Right atrium auricular region (tissue), 2 donors: Measurements from ENCODE around the gene CCNK. TPM values are rescaled to one million over a fixed set of nuclear protein-coding genes. Genes with fewer than 3 reads are reported as not detected.

Source experiments
- DNase-seq: peaks from one replicate; pipeline ENCODE4 v3.0.0-alpha.2; 2019; ENCODE audit warnings: low spot score
- H3K27ac ChIP-seq, 2 donors: fragments of 200-600 bp; sonication (generic); 1 replicate in 1 of 2; 2 replicates in 1 of 2; pipeline ENCODE4 v1.5.1; 2016 to 2019
- H3K27me3 ChIP-seq, 2 donors: fragments of 200-600 bp; sonication (generic); one replicate each; pipeline versions ENCODE4 v1.5.1 to v1.6.0; 2017 to 2019
- H3K36me3 ChIP-seq: fragments of 200-600 bp; sonication (generic); one replicate; pipeline ENCODE4 v1.5.1; 2016
- H3K4me1 ChIP-seq, 2 donors: fragments of 200-600 bp; sonication (generic); one replicate each; pipeline versions ENCODE4 v1.5.1 to v1.6.0; 2017 to 2019
- H3K4me3 ChIP-seq, 2 donors: fragments of 200-600 bp; sonication (generic); 1 replicate in 1 of 2; 2 replicates in 1 of 2; pipeline ENCODE4 v1.5.1; 2017 to 2019; ENCODE audit warnings: mild to moderate bottlenecking in 1 of 2, moderate library complexity in 1 of 2
- H3K9me3 ChIP-seq, 2 donors: fragments of 200-600 bp; sonication (generic); one replicate each; pipeline ENCODE4 v1.5.1; 2019
- CTCF ChIP-seq, 2 donors: fragments of 200-600 bp; sonication (generic); IDR thresholded peaks; one replicate each; pipeline ENCODE4 v1.5.1; 2019; ENCODE audit warnings: antibody characterized with exemption in 2 of 2
- total RNA-seq, 2 donors: library from RNA; depleted of rRNA; stranded (reverse); fragments of >200 nt; gene quantifications; one replicate each; pipeline ENCODE4 v1.1.0, GENCODE V29; 2016

The CCNK gene
- total RNA-seq, 2 donors from 2014 or later, result 13.9 to 17.1 TPM

GRCh38 chr14:99512571-99513182 is 31.5 kb downstream of the CCNK start:
- Histone ChIP-seq H3K27me3 (no peaks in the 10 kb centered on the region), H3K9me3 (no peaks in the 10 kb centered on the region), H3K27ac (no peak overlapping the region), H3K4me1 (peaks cover 0 to 16% of the 10 kb centered on the region in 2 donors), H3K4me3 (no peak overlapping the region), H3K36me3 (peaks cover 40% of the 10 kb centered on the region)
- no peak for TF ChIP-seq CTCF (IDR thresholded peaks at IDR 0.05)
- DNase-seq, result no peak

- TF ChIP-seq CTCF (IDR thresholded peaks at IDR 0.05), result no peak
- H3K36me3 ChIP-seq, result peaks cover 34% of the 10 kb centered on the region
- peaks cover 0 to 20% of the 10 kb centered on the region in 2 donors for H3K4me1 ChIP-seq
- no peak overlapping the region for H3K27ac ChIP-seq
- no peak overlapping the region for H3K4me3 ChIP-seq
- no peaks in the 10 kb centered on the region for H3K27me3 ChIP-seq
- no peak for DNase-seq
- H3K9me3 ChIP-seq, result no peaks in the 10 kb centered on the region
Observed at GRCh38 chr14:99513183-99513694, 32.0 kb downstream of the CCNK start.

GRCh38 chr14:99513946-99514551 is 32.8 kb downstream of the CCNK start:
- TF ChIP-seq CTCF (IDR thresholded peaks at IDR 0.05), result no peak
- peaks cover 26% of the 10 kb centered on the region for H3K36me3 ChIP-seq
- DNase-seq, result no peak
- no peak overlapping the region for H3K4me3 ChIP-seq
- no peaks in the 10 kb centered on the region for H3K27me3 ChIP-seq
- peaks cover 0 to 26% of the 10 kb centered on the region in 2 donors for H3K4me1 ChIP-seq
- H3K9me3 ChIP-seq, result no peaks in the 10 kb centered on the region
- no peak overlapping the region for H3K27ac ChIP-seq

GRCh38 chr14:99514552-99515300 is 33.5 kb downstream of the CCNK start:
- DNase-seq, result no peak
- peaks cover 20% of the 10 kb centered on the region for H3K36me3 ChIP-seq
- no peak overlapping the region for H3K4me3 ChIP-seq

More at GRCh38 chr14:99514552-99515300, 33.5 kb downstream of the CCNK start:
- Histone ChIP-seq H3K27ac (no peak overlapping the region), H3K4me1 (peaks cover 0 to 26% of the 10 kb centered on the region in 2 donors), H3K27me3 (no peaks in the 10 kb centered on the region), H3K9me3 (no peaks in the 10 kb centered on the region)
- no peak for TF ChIP-seq CTCF (IDR thresholded peaks at IDR 0.05)
